GM21825 (cell line): Measurements from ENCODE around the gene CREB5.

Experiments
- ATAC-seq: cut with Tn5 transposase; IDR thresholded peaks from one replicate; pipeline ENCODE4 v1.9.1; 2021; ENCODE audit warnings: mild to moderate bottlenecking, moderate library complexity; ENCODE audit not compliant: unreplicated experiment

Gene CREB5

GRCh38 chr7:28835800-28836199 lies 423.5 kb downstream of the CREB5 start:
- no peak for ATAC-seq

- ATAC-seq, result no peak
These were observed 424.4 kb downstream of the CREB5 start for GRCh38 chr7:28836716-28837115.

GRCh38 chr7:28837216-28837615 lies 424.9 kb downstream of the CREB5 start:
- no peak for ATAC-seq

- no peak for ATAC-seq
These were observed 428.3 kb downstream of the CREB5 start for GRCh38 chr7:28840592-28840995.

- ATAC-seq, result no peak
These were observed 429.4 kb downstream of the CREB5 start for GRCh38 chr7:28841766-28842165.

- ATAC-seq, result no peak
These were observed 430.5 kb downstream of the CREB5 start for GRCh38 chr7:28842769-28843295.

- no peak for ATAC-seq
These were observed 432.8 kb downstream of the CREB5 start for GRCh38 chr7:28845106-28845505.

- ATAC-seq, result no peak
These were observed 434.9 kb downstream of the CREB5 start for GRCh38 chr7:28847176-28847575.

- no peak for ATAC-seq
These were observed 435.4 kb downstream of the CREB5 start for GRCh38 chr7:28847681-28848080.

GRCh38 chr7:28848906-28849305 lies 436.6 kb downstream of the CREB5 start:
- ATAC-seq, result no peak

- no peak for ATAC-seq
These were observed 438.4 kb downstream of the CREB5 start for GRCh38 chr7:28850699-28851098.

- no peak for ATAC-seq
These were observed 440.8 kb downstream of the CREB5 start for GRCh38 chr7:28853150-28853549.

- peak; percentile 99 for ATAC-seq
These were observed 441.8 kb downstream of the CREB5 start for GRCh38 chr7:28853834-28854749.

- no peak for ATAC-seq
These were observed 442.4 kb downstream of the CREB5 start for GRCh38 chr7:28854750-28855074.

GRCh38 chr7:28855538-28856217 lies 443.4 kb downstream of the CREB5 start:
- no peak for ATAC-seq

- ATAC-seq, result no peak
These were observed 444.3 kb downstream of the CREB5 start for GRCh38 chr7:28856656-28857055.

- no peak for ATAC-seq
These were observed 445.9 kb downstream of the CREB5 start for GRCh38 chr7:28858206-28858605.

- ATAC-seq, result no peak
These were observed 446.6 kb downstream of the CREB5 start for GRCh38 chr7:28858895-28859294.

GRCh38 chr7:28861825-28862224 lies 449.5 kb downstream of the CREB5 start:
- ATAC-seq, result no peak

GRCh38 chr7:28862595-28863272 lies 450.4 kb downstream of the CREB5 start:
- no peak for ATAC-seq

- ATAC-seq, result no peak
These were observed 453.4 kb downstream of the CREB5 start for GRCh38 chr7:28865601-28866144.
